Testis (tissue), 2 donors: Measurements from ENCODE around the gene DCHS2.

ENCODE experiments used
- CTCF ChIP-seq, 3 experiments: fragments of 450-650 bp in 2 of 3; fragments of 200-600 bp in 1 of 3; sonication (generic) in 1 of 3; IDR thresholded peaks; one replicate each; pipeline ENCODE4 v1.5.1; 2016 to 2019; ENCODE audit warnings: antibody characterized with exemption in 3 of 3, mild to moderate bottlenecking in 2 of 3, moderate library complexity in 1 of 3
- POLR2A ChIP-seq: fragments of 450-650 bp; IDR thresholded peaks from one replicate; pipeline ENCODE4 v1.6.1; 2017; ENCODE audit warnings: antibody characterized with exemption, mild to moderate bottlenecking, moderate library complexity

- no peak for TF ChIP-seq CTCF (IDR thresholded peaks at IDR 0.05)
- TF ChIP-seq POLR2A = no peak
These were observed 177.4 kb downstream of the DCHS2 start for GRCh38 chr4:154314248-154314647.
